GM12873 (cell line): ENCODE measurements around the gene CRYGD.
A peak's percentile ranks its signal among the peaks of the same experiment; 100 is the strongest.

Experiments
- CTCF ChIP-seq: IDR thresholded peaks from 2 replicates; pipeline ENCODE4 v1.5.1; 2012; ENCODE audit warnings: low read depth, mild to moderate bottlenecking, moderate library complexity, low read length, control low read depth; ENCODE audit not compliant: insufficient read depth; ENCODE audit errors: missing control alignments

CRYGD gene

GRCh38 chr2:208092093-208092832 is 32.1 kb downstream of the CRYGD start:
- TF ChIP-seq CTCF: no peak

- no peak for TF ChIP-seq CTCF
Measured at GRCh38 chr2:208090420-208090819, 33.9 kb downstream of the CRYGD start.

GRCh38 chr2:208086029-208086428 is 38.3 kb downstream of the CRYGD start:
- no peak for TF ChIP-seq CTCF

GRCh38 chr2:208083807-208084206 is 40.5 kb downstream of the CRYGD start:
- TF ChIP-seq CTCF: no peak

- no peak for TF ChIP-seq CTCF
Measured at GRCh38 chr2:208077276-208077675, 47.0 kb downstream of the CRYGD start.

- TF ChIP-seq CTCF: no peak
Measured at GRCh38 chr2:208074610-208075356, 49.5 kb downstream of the CRYGD start.

- peak; percentile 90 for TF ChIP-seq CTCF
Measured at GRCh38 chr2:208072250-208072892, 52.0 kb downstream of the CRYGD start.
